ENCODE measurements around the gene MUC13. TPM values are rescaled to one million over a fixed set of nuclear protein-coding genes. Genes with fewer than 3 reads are reported as not detected.
"Not testable (repeated sequence)": the region's sequence is repeated elsewhere in the genome, so short reads cannot be mapped to it uniquely, and the experiment has no call there.

Gene MUC13
- total RNA-seq, 1 experiment from 2014 or later, result not detected

- Histone ChIP-seq H4K8ac (replicated peaks; ENCODE audit: insufficient read length, low read depth, low read length) (no peak overlapping the region), H2AK5ac (ENCODE audit: insufficient read length, low read length) (no peak overlapping the region), H3K4me1 (ENCODE audit: insufficient read depth, low read length) (no peaks in the 10 kb centered on the region), H2BK20ac (ENCODE audit: low read depth, low read length, poor library complexity, severe bottlenecking) (no peak overlapping the region), H3K23me2 (ENCODE audit: insufficient read length, low read depth, low read length, poor library complexity, severe bottlenecking) (no peaks in the 10 kb centered on the region), H4K91ac (ENCODE audit: insufficient read length, low read depth, low read length) (no peak overlapping the region), H4K5ac (ENCODE audit: insufficient read length, low read depth, low read length) (no peak overlapping the region), H3K79me1 (ENCODE audit: insufficient read depth, low read depth, low read length, poor library complexity, severe bottlenecking) (no peaks in the 10 kb centered on the region), H3K14ac (ENCODE audit: insufficient read depth, low read length) (no peak overlapping the region), H3K9ac (ENCODE audit: extremely low read depth, insufficient read length, low read length) (no peak overlapping the region), H2BK12ac (ENCODE audit: insufficient read length, low read depth, low read length) (no peak overlapping the region), H2BK5ac (ENCODE audit: insufficient read length, low read length) (no peak overlapping the region), H3K4me2 (ENCODE audit: insufficient read depth, insufficient read length, low read length) (no peak overlapping the region), H3K4ac (ENCODE audit: low read depth, low read length) (no peak overlapping the region), H3K27ac (ENCODE audit: insufficient read length, low read depth, low read length) (no peak overlapping the region), H2BK120ac (ENCODE audit: low read depth, low read length, poor library complexity, severe bottlenecking) (no peak overlapping the region), H3K56ac (ENCODE audit: insufficient read length, low read depth, low read length) (no peak overlapping the region), H3K23ac (ENCODE audit: insufficient read length, low read depth, low read length) (no peak overlapping the region), H2BK15ac (ENCODE audit: low read depth, low read length) (no peak overlapping the region), H4K20me1 (ENCODE audit: control insufficient read depth, insufficient read depth, insufficient read length) (no peaks in the 10 kb centered on the region), H2AFZ (ENCODE audit: low read length) (no peak overlapping the region), H3K9me3 (ENCODE audit: control insufficient read depth, low read depth, low read length) (no peaks in the 10 kb centered on the region), H3K27me3 (ENCODE audit: insufficient read depth, low read length) (no peaks in the 10 kb centered on the region), H3K18ac (ENCODE audit: insufficient read length, low read depth, low read length) (no peak overlapping the region), H3K79me2 (ENCODE audit: insufficient read depth, low read length) (no peaks in the 10 kb centered on the region), H3T11ph (ENCODE audit: low read length) (no peak overlapping the region)
- H3K4me3 Mint-ChIP-seq, result no peak overlapping the region
- no CpG with 5 or more reads among the region's 3 CpGs for WGBS (ENCODE audit: extremely low coverage, insufficient read length, low lambda C conversion rate)
- H3K9me3 Mint-ChIP-seq, result peaks cover 0 to 3% of the 10 kb centered on the region in 2 experiments; a peak in 2 of 5 replicates
- no peak for DNase-seq
- H3K27me3 Mint-ChIP-seq (ENCODE audit: low read depth), result no peaks in the 10 kb centered on the region
- 0 out of 4 replicates have a peak, but pooled peaks cover 0 to 6% of the 10 kb centered on the region in 2 experiments for H3K4me1 Mint-ChIP-seq
- TF ChIP-seq CTCF (conservative IDR thresholded peaks at IDR 0.05), result no peak
- H3K27ac Mint-ChIP-seq, result no peak overlapping the region; a peak in 1 of 7 replicates
- H3K36me3 Mint-ChIP-seq (ENCODE audit: insufficient read depth in 1 of 3, low read depth in 3 of 3), result no peaks in the 10 kb centered on the region
Observed at GRCh38 chr3:124960105-124960504, 25.6 kb upstream of the MUC13 start.

GRCh38 chr3:124957951-124958350 is 23.4 kb upstream of the MUC13 start:
- H3K4me1 Mint-ChIP-seq; H3K36me3 Mint-ChIP-seq (ENCODE audit: insufficient read depth in 1 of 3, low read depth in 3 of 3); H4K5ac ChIP-seq (ENCODE audit: insufficient read length, low read depth, low read length); H3K4me2 ChIP-seq (ENCODE audit: insufficient read depth, insufficient read length, low read length); H3K79me2 ChIP-seq (ENCODE audit: insufficient read depth, low read length); H3T11ph ChIP-seq (ENCODE audit: low read length); H2AK5ac ChIP-seq (ENCODE audit: insufficient read length, low read length); H2AFZ ChIP-seq (ENCODE audit: low read length); H2BK12ac ChIP-seq (ENCODE audit: insufficient read length, low read depth, low read length); H3K14ac ChIP-seq (ENCODE audit: insufficient read depth, low read length); H3K4me1 ChIP-seq (ENCODE audit: insufficient read depth, low read length); H3K18ac ChIP-seq (ENCODE audit: insufficient read length, low read depth, low read length); H3K23ac ChIP-seq (ENCODE audit: insufficient read length, low read depth, low read length); H3K9me3 ChIP-seq (ENCODE audit: control insufficient read depth, low read depth, low read length); H2BK5ac ChIP-seq (ENCODE audit: insufficient read length, low read length); H3K27me3 ChIP-seq (ENCODE audit: insufficient read depth, low read length); H3K9me3 Mint-ChIP-seq; H2BK15ac ChIP-seq (ENCODE audit: low read depth, low read length); H3K23me2 ChIP-seq (ENCODE audit: insufficient read length, low read depth, low read length, poor library complexity, severe bottlenecking); H3K79me1 ChIP-seq (ENCODE audit: insufficient read depth, low read depth, low read length, poor library complexity, severe bottlenecking); H4K20me1 ChIP-seq (ENCODE audit: control insufficient read depth, insufficient read depth, insufficient read length); H2BK120ac ChIP-seq (ENCODE audit: low read depth, low read length, poor library complexity, severe bottlenecking); H3K27ac Mint-ChIP-seq; H3K27me3 Mint-ChIP-seq (ENCODE audit: low read depth); H3K4ac ChIP-seq (ENCODE audit: low read depth, low read length); DNase-seq; H3K56ac ChIP-seq (ENCODE audit: insufficient read length, low read depth, low read length); H3K27ac ChIP-seq (ENCODE audit: insufficient read length, low read depth, low read length); H2BK20ac ChIP-seq (ENCODE audit: low read depth, low read length, poor library complexity, severe bottlenecking); H3K9ac ChIP-seq (ENCODE audit: extremely low read depth, insufficient read length, low read length); H4K91ac ChIP-seq (ENCODE audit: insufficient read length, low read depth, low read length); H3K4me3 Mint-ChIP-seq; H4K8ac ChIP-seq (replicated peaks; ENCODE audit: insufficient read length, low read depth, low read length): not testable (repeated sequence)
- WGBS (ENCODE audit: extremely low coverage, insufficient read length, low lambda C conversion rate), result no CpG with 5 or more reads among the region's 4 CpGs
